Limb (tissue), 2 donors: ENCODE data around the gene PGC.
"Not testable (repeated sequence)": the region's sequence is repeated elsewhere in the genome, so short reads cannot be mapped to it uniquely, and the experiment has no call there.

Source experiments
- DNase-seq, 2 donors: peaks; one replicate each; pipeline ENCODE4 v3.0.0-alpha.2; 2016; ENCODE audit errors: extremely low spot score in 2 of 2

Gene PGC

DNA sequence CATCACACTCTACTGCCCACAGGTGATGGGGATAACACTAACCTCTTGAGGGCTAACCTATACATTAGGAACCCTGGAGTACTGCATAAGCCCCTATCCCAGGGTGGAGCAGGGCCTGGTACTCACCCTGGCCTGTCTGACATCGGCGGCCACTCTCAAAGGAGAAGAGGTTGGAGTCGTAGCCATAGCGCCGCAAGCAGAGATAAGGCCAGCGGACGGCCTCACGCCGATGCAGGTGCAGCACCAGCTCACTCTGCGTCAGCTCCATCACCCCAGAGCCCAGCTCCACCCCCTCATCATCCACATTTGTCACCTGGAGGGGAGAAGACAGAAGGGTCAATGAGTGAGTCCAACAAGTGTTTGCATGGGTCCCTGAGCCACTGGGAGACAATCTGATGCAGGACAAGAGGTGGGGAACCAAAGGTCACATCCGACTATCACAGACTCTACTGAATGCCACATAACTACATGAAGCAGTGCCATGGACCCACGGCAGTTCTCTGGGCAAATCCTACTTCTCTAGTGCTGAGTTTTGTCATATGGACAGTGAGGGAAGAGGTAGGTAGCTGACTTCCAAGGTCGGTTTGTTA lies 28.2 kb upstream of the PGC start:
- no peak for DNase-seq

DNA sequence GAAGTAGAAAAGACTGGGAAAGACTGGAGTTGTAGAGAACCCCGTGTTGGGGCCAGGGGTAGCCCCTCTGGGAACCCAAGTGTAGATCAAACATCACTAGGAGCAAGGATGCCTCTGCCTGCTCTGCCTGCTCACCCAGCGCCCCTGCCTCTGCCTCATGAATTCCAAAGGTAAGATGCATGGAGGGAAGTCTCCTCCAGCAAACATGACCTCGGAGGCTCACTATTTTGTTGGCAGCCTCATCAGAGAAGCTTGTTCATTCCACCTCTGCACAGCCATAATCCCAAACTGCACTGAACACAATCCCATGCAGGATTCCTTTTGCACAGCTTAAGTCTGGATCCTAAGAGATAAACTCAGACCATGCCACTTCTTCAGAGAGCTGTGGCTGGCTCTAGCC lies 27.6 kb upstream of the PGC start:
- no peak for DNase-seq

DNA sequence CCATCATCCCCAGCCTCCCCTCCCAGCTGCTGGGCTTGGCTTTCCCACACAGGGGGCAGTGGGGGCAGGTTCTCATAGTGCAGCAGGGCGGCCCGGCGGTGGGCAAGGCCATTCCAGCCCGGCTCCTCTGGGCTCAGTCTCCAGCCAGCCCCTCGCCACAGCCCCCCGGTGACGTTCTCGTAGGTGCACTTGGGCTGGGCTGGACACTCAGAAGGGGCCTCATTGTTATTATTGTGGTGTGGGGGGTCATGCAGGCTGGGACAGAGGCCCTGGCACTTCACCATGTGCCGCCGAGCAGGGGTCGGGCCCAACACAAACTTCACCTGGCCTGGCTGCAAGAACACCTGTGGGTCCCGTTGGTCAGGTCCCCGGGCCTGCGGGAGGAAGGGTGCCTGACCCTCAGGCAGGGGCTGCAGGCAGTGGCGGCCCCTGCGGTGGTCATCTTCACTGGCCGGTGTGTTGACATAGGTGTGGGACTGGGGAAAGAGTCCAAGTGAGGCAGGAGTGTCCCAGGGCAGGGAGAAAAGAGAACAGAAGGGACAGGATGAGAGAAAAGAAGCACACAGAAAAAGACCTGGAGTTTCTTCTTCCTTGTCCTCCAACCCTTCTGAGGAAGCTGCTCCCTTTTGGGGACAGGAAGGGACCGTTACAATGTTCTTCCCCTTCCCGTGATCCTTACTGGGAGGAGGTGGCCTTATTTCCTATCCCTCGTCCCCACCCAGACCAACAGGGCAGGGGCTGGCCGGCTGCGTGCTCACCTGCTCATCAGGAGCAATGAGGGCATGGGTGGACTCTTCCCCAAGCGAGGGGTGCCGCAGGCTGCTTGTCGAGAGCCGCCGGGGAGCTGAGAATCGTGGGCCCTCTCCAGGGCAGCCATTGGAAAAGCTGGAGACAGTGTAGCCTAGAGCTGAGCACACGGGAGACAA lies 24.1 kb upstream of the PGC start:
- no peak for DNase-seq

DNA sequence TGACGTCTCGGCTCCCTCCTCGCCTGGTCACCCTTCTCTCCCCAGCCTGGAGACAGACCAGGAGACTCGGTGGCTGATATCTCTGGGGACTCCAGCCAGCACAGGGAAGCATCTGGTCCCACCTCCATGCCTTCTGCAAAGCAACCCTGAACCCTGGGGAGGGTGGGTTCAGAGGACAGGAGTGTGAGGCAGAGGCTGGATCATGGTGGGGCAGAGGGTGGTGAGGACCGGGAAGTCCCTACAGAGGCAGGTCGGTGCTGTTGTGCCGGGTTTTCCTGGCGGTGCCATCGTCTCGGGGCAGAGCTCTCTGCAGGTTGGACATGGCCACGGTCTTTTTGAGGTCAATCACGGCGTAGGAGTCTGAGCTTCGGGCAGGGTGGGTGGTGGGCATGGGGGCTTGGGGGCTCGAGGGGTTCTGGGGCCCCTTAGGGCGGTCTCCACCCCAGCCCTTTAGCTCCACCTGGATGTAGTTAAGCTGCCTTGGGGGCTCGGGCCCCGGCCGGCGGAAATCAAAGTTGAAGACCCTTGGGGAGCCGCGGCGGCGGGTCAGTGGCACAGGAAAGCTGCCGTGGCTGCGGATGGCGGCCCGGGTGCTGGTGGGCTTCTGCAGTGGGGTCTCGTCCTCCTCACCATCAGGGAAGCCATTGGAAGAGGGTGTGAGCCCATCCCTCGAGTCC lies 23.3 kb upstream of the PGC start:
- DNase-seq, result no peak

DNA sequence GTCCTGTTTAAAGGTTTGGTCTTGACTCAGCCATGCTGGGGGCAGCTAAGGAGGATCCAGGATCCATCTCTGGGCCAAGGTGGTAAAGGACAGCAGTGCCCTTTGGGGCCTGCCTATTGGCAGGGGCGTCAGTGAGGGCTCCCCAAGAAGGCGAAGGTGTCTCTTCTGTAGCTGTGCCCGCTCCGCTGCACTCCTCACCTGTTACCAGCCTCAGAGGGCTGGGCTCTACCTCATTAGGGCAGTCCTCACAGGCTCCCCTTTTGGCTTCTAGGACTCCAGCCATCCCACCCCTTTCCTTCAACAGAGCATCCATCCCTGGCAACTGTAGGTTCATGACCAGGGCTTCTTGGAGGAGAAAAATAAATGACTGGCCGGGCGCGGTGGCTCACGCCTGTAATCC lies 22.2 kb upstream of the PGC start:
- no peak for DNase-seq

DNA sequence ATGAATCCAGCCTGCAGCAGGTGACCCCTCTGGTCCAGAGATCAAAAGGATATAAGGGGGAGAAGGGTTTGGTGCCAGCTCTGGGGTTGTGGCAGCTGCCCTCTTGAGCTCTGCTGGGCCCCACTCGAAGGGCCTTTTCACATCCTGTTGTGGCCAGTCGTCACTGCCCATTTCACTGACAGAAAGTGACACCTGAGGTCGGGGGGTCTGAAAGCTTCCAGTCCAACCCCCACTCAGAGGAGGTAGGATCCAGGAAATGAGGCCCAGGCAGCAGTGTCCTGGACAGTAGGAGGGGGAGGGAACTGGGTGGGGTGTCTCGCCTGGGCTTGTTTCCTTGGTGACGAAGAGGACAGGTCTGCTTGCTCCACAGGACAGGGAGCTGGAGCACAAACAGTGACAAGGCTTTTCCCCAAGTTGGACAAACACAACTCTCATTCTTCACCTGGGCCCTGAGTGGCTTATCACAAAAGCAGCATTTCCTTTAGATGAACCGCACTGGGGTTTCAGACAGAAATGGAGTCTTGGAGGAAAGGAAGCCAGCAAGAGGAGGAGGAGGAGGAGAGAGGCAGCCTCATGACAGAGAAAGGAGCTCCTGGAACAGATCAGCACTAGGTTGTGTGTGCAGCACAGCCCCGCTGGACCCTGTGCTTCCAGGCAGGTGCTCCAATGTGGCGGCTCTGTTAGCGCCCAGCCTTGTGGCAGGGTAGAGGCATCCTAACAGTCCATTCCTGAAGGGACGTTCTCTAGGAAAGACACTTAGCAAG lies 21.5 kb upstream of the PGC start:
- no peak for DNase-seq

DNA sequence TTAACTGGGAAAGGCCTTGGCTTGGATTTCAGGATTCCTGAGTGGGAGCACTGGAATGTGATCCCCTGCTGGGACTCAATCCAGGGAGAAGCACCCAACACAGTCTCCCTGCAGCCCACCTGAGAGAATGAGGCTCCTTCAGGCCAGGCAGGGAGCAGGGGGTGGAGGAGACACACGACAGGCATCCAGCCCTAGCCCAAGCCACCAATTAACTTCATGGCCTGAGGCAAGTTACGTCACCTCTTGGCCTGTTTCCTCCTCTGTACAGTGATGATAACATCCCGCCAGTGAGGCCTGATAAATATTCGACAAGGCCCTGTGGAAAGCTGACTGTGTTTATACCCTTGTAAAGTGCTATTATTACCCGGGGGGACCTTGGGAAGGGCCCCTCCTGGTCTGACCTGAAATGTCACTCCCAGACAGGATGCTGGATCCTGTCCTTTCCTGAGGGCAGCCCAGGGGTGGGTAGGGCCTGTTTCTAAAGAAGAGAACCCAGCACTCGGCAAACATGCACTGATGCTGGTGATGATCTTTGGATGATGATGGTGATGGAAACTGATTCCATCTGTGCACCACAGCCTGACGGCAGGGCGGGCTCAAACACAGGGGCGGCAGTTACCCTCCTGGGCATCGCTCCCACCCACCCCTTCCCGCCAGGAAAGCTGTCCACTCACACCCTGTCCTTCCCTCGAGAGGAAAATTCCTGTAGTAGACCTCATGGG lies 20.1 kb upstream of the PGC start:
- DNase-seq, result no peak

DNA sequence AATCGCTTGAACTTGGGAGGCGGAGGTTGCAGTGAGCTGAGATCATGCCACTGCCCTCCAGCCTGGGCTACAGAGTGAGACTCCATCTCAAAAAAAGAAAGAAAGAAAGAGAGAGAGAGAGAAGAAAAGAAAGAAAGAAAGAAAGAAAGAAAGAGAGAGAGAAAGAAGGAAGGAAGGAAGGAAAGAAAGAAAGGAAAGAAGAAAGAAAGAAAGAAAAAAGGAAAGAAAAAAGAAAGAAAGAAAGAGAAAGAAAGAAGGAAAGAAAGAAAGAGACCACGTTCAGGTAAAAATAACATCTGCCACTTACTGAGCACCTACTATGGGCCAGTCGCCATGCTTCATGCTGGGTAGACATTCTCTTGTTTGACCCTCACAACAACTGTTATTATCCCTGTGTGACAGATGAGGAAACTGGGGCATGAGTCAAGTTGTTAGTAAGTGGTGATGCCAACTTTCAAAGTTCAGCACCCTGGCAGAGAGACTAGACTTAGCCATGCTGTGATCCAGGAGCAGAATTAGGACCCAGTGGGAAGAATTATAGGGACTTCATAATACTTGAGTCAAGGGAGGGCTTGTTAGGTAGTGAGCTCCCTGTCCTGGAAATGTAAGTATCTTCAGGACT lies 19.0 kb upstream of the PGC start:
- DNase-seq, result not testable (repeated sequence)

DNA sequence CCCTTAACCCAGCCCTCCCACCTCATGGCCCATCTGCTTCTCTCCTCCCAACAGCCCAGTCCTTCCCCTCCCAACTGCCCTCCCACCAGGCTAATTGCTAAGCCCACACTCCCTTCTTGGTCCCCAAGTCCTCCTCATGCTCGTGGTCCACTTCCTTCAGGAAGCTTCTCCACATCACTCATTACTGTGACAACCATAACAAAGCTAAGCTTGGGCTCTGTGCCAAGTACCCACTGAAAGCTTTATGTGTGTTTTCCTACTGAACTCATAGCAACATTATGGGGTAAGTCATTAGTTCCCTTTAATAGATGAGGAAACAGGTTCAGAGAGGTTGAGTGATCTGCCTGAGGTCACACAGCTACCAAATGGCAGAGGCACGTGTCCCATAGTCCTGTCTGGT lies 16.3 kb upstream of the PGC start:
- DNase-seq, result no peak

DNA sequence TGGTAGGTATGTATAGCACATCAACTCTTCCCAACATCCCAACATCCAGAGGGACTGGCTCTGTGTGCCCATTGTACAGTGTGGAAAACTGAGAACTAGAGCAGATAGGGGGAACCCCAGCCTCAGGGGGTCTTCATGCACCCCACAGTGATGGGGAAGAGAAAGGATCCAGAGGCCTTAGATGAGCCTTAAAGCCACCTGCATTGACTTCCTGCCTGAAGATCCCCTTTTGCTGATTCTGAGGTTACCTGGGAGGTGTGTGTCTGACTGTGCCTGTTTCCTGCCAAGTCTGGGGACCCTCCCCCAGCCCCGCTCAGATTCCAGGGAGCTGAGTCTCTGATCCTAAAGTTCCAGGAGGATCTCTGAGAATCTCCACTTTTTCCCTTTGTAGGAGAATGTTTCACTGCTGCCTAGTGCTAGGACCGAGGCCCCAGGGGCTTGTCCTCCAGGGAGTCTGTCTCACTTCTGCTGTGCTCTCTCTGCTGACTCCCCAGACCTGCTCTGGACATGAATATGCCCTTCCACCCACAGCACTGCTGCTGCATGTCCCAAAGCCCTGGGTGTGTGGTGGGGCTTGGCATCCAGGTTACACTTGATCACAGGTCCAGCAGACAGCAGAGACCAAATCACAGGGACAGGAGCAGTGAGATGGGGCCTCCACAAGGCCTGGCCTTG lies 12.8 kb upstream of the PGC start:
- DNase-seq, result no peak

DNA sequence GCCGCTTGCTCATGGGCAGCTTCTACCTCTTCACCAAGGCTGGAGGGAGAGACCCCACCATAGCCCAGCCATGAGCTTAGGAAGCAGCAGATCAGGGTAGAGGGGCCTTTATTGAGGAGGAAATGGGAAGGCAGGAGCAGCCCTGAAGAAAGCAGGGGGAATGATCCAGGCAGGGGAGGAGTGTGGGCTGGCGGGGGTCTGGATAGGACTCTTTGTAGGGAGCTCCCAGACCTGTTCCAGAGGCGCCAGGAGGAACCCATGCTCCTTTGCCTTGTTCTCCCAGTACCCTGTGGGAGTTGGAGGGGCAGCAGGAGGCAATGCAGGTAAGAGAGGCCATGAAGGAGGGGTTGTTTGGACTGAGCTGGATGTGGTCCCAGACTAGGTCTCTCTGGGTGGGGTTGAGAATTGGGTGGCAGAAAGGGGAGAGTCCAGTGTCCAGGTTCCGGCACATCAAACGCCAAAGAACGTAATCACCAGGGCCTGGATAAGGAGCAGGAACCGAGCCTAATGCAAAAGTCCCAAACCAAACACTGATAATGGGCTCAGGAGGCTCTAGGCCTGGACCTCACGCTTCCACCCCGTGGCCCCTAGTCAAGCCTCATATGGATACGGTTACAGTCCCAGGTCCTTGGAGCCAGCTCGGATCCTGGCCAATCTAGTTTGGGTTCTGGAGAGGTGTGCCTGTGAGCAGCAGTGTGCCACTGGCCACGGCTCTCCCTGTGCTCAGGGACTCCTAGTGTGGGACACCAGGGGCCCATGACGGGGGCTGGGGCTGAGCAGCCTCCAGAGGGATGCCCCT lies 12.1 kb upstream of the PGC start:
- no peak for DNase-seq

DNA sequence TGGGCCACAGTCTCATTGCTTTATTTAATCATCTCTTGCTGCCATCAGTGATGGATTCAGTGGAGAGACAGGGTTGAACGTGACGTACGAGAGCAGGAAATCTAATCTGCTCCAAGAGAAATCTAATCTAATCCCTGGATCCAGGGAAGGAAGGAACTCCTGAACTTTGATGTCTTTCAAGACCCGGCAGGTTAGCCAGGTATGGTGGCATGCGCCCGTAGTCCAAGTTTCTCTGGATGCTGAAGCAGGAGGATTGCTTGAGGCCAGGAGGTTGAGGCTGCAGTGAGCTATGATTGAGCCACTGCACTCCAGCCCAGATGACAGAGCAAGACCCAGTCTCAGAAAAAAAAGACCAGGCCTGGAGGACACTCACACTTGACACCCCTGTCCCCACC lies 11.4 kb upstream of the PGC start:
- DNase-seq, result no peak

DNA sequence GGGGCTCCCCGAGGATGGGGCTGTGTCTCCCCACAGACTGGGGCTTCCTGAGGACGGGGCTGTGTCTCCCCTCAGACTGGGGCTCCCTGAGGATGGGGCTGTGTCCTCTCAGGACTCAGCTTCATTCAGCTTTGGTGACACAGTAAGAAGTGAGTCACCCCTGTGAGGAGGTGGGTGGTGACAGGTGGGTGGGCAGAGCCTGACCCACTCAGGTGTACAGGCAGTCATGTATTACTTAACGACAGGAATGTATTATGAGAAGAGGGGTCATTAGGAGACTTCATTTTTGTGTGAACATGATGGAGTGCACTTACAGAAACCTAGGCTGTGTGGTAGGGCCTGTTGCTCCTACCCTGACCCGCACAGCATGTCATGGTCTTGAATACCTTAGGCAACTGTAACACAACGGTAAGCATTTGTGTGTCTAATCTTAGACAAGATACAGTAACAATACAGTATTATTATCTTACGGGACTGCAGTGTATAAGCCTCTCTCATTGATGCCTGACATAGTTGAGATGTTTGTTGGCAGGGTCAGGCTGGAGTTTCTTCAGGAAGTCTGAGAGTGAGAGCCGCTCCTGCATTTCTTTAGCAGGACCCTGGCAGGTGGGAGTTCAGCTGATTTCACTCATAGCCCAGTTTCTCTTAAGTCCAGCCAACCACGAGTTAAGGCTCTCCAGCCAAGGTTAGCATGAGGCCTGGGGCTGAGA lies 10.9 kb upstream of the PGC start:
- DNase-seq, result no peak

DNA sequence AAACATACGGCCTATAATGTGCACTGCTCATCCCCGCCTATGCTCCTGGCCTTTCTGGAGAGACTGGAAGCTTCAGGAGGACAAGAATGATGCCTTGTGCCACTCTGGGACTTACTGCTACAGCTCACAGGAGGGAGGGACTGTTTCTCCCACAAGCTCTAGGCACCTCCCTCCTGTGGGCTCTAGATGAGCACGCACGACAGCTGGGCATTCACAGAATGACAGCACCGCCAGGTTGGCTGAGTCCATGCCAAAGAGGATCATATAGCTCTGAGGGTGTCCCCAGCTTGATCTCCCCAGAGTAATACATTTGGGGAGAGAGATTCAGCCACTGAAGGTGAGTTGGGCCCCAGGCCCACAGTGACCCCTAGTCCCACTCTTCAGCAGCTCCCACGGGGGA lies 10.1 kb upstream of the PGC start:
- DNase-seq, result no peak

DNA sequence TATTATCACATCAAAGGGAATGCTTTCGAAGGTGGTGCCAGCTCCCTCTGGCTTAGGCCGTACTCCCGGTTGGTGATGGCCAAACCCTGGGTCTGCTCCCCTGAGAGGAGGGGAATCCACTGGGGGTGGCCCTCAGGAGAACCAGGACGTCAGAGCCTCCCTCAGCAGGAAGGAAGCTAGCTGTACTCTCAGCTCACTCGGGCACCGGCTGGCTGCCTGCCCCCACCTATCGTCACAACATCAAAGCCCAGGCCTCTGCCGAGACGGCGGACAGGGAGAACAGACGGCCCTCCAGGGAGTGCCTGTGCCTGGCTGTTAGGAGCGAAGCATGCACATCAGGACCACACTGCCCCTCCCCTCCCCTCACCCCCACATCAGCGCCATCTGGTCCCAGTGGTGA lies 9.2 kb upstream of the PGC start:
- no peak for DNase-seq

DNA sequence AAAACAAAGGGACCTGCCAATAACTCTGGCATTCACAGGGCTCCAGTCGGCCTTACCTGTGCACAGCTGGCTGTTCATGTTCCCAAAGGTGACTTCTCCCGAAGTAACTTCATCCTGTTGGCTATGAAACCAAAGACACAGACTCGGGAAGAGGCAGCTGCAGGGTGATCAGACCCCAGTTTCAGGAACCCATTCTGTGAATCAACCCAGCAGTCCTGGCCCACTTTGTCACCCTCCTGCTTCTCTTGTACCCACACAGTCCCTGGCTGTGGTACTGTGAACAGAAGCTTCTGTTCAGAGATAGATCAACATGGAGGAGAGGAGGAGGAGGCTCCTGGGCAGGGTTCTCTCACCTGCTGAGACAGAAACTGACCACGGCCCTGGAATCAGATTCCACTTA lies 8.7 kb upstream of the PGC start:
- DNase-seq, result no peak

DNA sequence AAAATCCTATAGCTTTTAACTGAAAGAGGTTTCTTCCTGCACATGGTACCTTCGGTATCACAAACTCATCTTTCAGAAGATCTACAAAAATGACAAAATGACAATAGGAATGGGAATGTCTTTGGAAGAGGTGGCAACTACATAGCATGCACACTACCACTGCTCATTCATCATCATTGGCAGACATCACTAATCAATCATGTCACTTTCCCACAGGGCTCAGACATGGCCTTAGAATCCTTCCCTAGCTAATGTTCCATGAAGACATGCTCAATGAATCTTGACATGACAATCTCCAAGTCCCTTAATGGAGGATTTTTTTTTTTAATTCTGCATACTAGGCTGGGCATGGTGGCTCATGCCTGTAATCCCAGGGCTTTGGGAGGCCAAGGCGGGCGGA lies 3.2 kb upstream of the PGC start:
- DNase-seq, result no peak

DNA sequence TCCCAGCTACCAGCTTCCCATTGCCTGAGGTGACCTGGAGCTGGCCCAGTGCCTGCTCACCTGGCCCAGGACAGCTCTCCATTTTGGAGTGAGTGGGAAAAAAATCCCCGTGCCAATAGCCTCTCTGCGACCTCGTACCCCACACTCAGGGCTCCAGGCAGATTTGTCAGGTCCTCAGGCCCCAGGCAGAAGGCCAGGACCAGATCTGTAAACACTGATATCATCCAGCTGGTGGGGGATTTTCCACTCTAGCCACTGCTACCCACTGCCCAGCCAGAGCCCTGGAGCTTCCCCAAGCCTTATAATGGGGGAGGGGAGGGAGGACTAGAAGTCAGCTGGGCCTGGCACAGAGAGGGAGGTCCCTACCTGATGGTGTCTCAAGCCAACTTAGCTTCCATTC lies 1.3 kb upstream of the PGC start:
- DNase-seq, result no peak

DNA sequence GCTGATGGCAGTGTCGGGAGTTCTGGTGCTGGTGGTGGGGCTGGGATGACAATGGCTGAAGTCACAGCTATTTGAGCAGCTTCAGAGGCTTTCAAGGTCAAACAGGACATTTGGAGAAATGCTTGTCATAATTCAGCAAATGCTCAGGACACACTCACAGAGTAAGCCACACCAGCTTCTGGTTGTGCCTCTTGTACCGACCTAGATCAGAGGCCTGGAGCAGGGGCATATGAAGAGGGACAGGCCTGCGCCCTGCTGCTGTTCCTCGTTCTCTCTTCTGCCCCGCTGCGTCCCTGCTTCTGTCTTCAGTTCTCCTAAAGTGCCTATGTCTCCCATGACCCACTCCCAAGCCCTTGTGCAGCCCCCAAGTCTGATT lies 893 bp upstream of the PGC start:
- DNase-seq, result no peak
